ENCODE measurements around the gene INTS14.
A peak's percentile ranks its signal among the peaks of the same experiment; 100 is the strongest.

- peak; percentile 76 to 84 (median 78) for TF ChIP-seq CTCF (IDR thresholded peaks at IDR 0.05)
- no peak for TF ChIP-seq POLR2A (IDR thresholded peaks at IDR 0.05)
These were observed 27.8 kb upstream of the INTS14 start for GRCh38 chr15:65638681-65639089.

All from uterus (tissue), 2 donors.